GM19324 (cell line): ENCODE measurements around the gene ALPG.
A peak's percentile ranks its signal among the peaks of the same experiment; 100 is the strongest.
"Not testable (repeated sequence)": the region's sequence is repeated elsewhere in the genome, so short reads cannot be mapped to it uniquely, and the experiment has no call there.

Experiments used
- ATAC-seq: cut with Tn5 transposase; IDR thresholded peaks from one replicate; pipeline ENCODE4 v1.9.1; 2021; ENCODE audit warnings: mild to moderate bottlenecking, moderate library complexity; ENCODE audit not compliant: unreplicated experiment, low FRiP score

ALPG gene

DNA sequence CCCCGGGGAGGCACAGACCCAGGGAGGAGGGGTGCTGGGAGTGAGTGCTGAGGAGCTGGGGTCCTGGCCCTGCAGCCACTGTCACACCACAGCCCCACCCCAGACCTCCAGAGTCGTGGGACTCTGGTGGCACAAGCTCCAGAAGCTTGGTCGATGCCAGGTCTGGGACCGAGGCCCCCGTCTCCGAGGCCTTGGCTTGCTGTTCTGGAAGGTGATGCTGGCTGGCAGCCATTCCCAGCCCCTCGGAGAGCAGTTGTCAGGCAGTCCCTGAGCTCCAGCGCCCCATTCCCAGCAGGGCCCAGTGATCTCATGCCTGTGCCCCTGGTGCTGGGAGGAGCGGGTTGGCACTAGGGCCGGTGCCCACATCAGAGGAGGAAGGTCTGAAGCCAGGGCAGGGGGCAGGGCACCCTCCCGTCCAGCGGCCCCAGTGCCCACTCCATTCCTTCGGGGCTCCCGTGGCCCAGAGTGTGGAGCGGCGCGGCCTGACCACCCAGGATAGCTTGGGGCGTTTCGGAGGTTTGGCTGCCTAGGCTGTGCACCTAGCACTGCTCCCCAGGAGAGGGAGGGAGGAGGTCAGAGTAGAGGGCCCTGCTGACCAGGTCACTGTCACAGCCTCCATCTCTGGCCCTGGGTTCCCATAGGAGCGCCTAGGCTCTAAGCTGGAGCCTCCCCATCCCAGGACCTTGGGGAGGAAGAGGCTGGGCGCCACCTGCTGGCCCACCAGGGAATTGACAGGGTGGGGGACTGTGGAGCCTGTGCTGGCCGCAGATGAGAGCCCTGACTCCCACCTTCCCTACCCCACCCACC is 32.5 kb downstream of the ALPG start:
- no peak for ATAC-seq

DNA sequence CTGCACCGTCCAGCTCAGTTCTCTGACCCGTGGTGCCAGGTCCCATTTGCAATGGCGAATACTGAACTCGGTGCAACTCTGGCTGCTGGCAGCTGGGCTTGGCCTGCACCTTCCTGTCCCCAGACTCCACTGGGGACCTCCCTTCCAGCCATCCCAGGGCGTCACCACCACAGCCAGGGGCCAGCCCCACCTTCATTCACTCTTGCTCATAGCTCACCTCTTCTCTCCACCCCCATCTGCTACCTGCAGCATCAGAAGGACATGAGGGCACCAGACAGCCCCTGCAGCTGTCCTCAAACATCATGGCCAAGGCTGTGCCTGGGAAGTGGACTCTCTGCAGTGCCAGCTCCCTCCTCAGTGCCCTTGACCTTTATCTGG is 33.1 kb downstream of the ALPG start:
- ATAC-seq = no peak

DNA sequence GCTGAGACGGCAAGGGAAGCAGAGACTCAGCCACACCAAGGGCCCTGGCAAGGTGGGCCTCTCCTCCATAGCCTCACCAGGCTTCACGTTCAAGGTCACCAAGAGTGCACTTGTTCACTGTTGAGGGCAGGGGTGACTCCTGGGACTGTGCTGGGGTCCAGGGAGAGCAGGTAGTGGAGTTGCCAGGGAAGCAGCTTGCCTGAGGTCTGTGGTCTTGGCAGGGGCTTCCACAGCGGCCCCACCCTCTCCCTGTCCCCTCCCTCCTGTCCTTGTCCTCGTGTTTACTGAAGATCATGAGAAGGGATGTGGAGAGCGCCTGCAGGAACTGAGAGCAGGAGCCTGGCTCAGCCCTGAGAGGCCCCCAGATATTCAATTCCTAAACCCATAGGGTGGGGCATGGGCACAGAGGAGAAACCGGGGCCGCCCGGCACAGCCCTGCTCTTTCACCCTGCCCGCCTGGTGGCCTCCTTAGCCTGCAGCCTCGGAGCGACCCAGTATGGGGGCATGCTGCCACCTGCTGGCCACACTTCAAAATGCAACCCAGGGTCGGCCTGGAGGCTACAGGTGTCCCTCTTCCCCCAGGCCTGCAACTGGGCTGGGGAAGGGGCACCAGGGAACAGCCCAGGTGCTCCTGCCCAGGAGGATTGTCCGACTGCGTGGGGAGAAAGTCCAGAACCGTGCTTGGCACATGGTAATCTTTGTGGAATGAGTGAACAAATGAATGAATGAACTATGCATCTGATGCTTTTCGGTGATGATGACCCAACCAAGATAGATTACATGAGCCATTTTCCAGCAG is 33.8 kb downstream of the ALPG start:
- ATAC-seq = peak; percentile 53

- no peak for ATAC-seq
Measured at GRCh38 chr2:232441147-232441651, 34.6 kb downstream of the ALPG start.

- ATAC-seq = not testable (repeated sequence)
Measured at GRCh38 chr2:232441922-232442321, 35.3 kb downstream of the ALPG start.

DNA sequence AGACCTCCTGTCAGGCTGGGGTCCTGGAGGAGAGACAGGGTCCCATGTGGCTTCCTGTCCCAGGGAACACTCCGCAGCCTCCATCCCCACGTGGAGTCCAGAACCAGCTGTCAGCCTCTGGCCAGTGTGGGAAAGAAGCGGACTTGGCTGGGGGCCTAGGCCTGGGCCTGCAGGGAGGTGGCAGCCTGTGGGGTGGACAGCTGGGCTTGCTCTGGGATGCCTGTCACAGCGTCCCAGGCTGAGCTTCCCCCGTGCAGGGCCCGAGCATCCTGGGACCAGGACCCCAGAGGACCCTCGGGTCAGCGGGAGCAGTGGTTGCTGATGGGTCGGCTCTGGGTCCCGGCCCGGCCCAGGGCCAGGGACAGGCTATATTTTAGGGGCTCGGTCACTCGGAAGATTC is 35.8 kb downstream of the ALPG start:
- not testable (repeated sequence) for ATAC-seq

DNA sequence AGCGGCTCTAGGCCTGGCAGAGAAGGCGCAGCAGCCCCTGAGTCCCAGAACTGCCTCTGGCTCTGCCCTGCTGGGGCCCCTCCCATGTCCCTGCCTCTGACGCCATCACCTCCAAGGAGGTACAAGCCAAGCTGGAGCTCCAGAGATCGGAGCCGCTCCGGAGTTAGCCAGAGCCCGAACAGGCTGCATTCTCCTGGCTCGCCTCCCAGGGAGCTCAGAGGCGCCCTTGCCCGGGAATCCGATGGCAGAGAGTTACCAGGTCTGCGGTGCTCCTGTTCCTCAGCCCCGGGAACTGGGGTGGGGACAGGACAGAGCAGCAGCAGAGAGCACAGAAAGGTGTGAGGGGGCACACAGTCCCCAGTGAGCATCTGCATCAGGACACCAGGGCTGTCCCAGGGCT is 36.4 kb downstream of the ALPG start:
- ATAC-seq = not testable (repeated sequence)

DNA sequence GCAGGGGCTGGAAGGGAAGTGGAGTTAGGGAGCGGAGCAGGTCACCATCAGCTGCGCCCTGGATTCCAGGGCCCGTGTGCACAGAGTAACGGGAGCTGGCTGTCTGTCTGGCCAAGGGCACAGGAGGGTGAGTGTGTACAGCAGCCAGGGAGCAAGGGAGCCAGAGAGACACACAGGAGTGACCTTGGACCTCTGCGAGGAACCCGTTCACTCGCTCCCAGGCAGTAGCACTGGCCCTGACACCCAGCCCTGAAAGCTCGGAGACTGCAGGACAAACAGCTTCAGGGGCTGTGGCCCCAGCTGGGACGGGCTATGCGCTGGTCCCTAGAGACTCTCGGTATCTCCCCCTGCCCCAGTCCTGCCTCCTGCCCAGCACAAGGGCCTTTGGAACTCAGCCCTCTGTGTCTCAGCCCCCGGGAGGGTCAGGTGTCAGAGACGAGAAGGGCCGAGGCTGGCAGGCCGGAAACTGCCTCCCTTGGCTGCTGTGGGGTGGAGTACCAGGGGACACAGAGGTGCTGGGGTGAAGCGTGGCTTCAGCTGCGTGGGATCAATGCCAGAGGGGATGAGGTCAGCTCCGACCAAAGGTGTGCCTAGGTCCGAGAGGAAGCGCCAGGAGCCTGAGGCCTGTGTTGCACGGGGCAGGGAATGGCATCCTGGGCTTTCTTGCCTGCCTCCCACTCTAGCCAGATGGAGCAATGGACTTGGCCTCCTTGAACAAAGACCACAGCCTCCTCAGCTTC is 37.2 kb downstream of the ALPG start:
- not testable (repeated sequence) for ATAC-seq

- no peak for ATAC-seq
Measured at GRCh38 chr2:232444409-232445148, 37.9 kb downstream of the ALPG start.

DNA sequence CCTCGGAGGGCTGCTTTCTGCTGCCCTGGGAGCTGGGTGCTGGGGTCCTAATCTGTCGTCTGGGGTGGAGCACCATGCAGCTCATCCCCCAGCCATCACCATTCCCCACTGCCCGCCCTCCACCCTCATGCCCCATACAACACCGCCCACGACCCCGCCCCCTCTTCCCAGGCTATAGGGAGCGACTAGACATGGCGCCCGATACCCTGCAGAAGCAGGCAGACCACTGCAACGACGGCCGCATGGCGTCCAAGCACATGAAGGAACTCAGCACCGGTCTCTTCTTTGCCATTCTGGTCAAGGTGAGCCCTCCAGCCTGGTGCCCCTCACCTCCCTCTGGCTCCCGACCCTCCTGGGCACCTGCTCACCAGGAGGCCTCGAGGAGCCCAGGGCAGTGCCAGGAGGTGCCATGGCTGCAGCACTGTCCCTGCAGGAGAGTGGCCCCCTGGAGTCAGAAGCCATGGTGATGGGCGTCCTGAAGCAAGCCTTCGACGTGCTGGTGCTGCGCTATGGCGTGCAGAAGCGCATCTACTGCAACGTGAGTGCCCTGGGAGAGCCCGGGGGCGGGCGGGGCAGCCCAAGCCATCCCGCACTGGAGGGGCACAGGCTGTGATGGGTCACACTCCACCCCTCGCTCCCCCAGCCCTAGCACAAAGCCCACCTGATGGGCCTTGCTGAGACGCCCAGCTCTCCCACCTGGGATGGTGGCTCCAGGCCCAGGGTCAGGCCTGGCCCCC is 38.7 kb downstream of the ALPG start:
- ATAC-seq = not testable (repeated sequence)

- ATAC-seq = not testable (repeated sequence)
Measured at GRCh38 chr2:232446266-232446777, 39.7 kb downstream of the ALPG start.

GRCh38 chr2:232447091-232447620 is 40.5 kb downstream of the ALPG start:
- ATAC-seq = no peak

DNA sequence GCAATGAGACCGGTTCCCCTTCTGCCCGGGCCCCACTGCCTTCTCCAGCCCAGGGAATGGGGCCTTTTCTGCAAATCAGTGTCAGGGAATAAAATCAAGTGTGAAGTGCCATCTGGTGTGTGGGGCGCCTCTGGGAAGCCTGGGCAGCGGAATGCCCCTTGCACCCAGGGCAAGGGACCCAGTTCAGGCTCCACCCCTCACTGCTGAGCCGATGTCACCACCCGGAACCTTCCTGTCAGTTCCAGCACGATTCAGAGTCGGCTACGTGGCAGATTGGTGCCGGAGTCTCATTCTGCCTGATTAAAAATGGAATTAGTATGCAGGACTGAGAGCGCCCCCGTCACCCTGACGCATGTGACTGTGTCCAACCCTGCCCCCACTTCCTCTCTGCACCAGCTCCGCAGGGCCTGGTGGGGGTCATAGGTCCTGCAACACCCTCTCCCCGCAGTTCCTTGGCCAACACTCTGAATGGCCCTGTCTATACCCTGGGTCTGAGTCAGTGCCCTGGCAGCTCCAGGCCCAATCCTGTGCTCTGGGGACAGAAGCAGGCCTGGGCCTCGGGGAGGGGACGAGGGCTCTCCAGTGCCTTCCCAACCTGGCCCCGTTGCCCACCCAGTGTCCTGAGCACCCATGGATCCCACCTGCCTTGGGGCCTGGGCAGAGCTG is 41.1 kb downstream of the ALPG start:
- no peak for ATAC-seq

GRCh38 chr2:232448304-232448690 is 41.7 kb downstream of the ALPG start:
- ATAC-seq = no peak

- ATAC-seq = no peak
Measured at GRCh38 chr2:232449964-232450363, 43.3 kb downstream of the ALPG start.

DNA sequence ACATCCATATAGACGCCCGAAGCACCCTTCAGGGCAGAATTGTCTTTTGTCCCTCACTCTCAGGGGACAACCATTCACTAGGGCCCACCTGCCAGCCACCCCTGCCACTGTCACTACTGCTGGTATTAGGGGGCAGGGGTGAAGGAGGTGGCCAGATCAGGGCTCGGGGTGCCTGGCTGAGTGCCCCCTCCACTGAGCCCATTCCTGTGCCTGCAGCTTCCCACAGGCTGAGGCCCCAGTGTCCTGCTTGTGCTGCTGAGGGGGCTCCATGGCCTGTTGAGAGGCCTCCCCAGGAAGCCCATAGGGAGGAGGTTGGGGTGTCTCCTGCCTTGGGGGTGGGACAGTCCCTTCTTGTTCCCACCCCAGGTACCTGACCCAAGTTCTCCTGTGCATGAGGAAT is 45.0 kb downstream of the ALPG start:
- ATAC-seq = not testable (repeated sequence)

GRCh38 chr2:232454630-232455029 is 48.0 kb downstream of the ALPG start:
- no peak for ATAC-seq

DNA sequence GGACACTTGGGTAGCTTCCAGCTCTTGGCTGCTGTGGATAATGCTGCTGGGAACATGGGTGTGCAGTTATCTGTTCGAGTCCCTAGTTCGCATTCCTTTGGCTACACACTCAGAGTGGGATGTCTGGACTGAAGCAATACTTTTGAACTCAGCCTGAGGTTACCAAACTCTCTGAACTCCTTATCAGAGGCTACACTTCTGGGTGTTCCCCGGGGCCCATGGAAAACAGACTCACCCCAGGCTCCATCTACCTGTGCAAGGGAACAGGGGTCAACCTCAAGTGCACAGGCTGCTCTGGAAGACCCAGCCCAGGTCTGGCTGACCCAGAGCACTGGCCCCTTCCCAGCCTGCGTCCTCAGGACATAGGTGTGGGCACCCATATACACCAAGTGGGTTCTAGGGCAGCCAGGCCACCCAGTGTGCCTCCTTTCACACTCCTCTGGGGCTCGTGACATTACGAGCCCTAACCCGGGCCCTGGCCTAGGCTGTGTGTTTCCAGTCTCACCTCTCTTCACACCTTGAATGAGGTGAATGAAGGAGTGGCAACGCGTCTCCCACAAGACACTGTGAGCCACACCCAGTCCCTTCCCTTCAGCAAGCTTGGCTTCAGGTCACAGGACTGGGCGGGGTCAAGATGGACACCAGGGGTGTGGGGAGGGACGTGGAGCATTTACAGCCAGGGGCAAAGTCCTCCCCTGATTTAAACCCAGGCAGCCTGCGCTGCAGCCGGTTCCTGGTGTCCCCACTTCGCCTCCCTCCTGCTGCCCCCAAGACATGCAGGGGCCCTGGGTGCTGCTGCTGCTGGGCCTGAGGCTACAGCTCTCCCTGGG is 49.0 kb downstream of the ALPG start, which contains the start of gene ALPI:
TSS of gene ALPI (plus strand) at position 728 of the 830 bp plus-strand sequence. CDS start at position 775, 47 bp downstream.
- ATAC-seq = no peak
